Measurements from ENCODE around the gene RIMBP2. TPM values are rescaled to one million over a fixed set of nuclear protein-coding genes. Genes with fewer than 3 reads are reported as not detected.

The RIMBP2 gene
- total RNA-seq, 1 donor from 2014 or later: not detected

DNA sequence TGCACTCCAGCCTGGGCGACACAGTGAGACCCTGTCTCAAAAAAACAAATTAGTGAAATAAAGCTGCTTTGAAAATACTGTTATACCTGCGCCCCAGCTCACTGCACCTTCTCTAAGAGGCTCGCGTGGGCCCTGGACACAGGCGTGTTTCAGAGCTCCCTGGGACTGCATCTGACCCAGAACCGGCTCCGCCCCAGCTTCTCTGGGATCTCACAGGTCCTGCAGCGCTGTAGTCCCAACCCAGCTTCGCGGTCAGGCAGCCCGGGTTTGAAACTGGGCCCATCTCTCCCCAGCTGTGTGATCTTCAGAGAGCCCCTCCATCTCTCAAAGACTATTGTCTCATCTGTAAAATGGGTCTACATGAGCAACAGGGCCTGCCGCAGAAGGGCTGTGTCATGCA is 7.5 kb downstream of the RIMBP2 start:
- H3K9me3 Mint-ChIP-seq: no peaks in the 10 kb centered on the region
- H3K36me3 Mint-ChIP-seq (ENCODE audit: low read depth): no peaks in the 10 kb centered on the region
- H3K4me3 Mint-ChIP-seq: no peak overlapping the region
- H3K27ac Mint-ChIP-seq: no peak overlapping the region
- intact Hi-C loops (cut with micrococcal nuclease): no loop called here
- no peaks in the 10 kb centered on the region for H3K4me1 Mint-ChIP-seq (ENCODE audit: low read depth)
- DNase-seq (ENCODE audit: low spot score): no peak
- H3K27me3 Mint-ChIP-seq (ENCODE audit: insufficient read depth): peaks cover 8% of the 10 kb centered on the region

DNA sequence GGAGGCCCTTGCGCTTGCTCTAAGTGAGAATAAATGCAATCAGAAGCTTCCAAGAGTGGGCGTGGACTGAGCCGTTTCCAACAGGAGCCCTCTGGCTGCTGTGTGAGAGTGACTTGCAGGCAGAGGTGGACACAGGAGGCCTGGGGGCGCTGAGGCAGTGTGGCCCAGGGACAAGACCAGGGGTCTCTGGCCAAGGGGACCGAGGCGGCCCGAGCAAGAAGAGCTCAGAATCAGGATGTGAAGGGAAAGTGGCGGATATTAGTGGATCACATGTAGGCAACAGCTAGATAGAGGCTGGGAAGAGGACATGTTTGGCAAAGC is 8.6 kb downstream of the RIMBP2 start:
- H3K4me3 Mint-ChIP-seq: no peak overlapping the region
- no peak overlapping the region for H3K27ac Mint-ChIP-seq

DNA sequence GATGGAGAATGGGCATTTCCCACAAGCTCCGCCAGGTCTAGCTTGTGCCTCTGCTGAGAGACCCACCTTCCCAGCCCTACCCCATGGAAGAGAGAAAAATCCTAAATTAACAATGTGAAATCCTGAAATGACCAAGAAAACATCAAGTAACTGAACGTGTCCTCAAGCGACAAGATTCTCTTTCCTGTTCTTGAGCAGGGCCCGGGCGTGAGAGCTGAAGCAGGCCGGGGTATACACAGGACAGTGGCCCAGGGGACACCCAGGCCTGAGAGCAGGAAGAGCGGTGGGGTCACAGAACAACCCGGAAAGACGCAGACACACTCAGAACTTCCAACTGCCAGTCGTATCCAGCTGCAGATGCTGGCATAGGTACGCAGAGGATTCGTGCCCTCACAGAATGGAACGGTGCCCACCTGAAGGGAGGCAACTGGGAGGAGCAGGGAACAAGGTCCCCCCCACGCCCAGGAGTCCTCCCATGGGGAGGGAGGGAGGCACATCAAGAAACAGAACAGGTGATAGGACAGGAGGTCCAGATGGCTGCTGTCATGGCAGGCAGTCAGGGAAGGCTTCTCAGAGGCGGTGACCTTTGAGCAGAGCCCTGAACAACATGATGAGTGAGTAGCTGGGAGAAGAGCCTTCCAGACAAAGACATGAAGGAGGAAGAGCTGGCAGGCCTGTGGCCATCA is 9.1 kb downstream of the RIMBP2 start:
- no peaks in the 10 kb centered on the region for H3K9me3 Mint-ChIP-seq
- no peak overlapping the region for H3K4me3 Mint-ChIP-seq
- no peaks in the 10 kb centered on the region for H3K27me3 Mint-ChIP-seq (ENCODE audit: insufficient read depth)
- H3K4me1 Mint-ChIP-seq (ENCODE audit: low read depth): no peaks in the 10 kb centered on the region
- DNase-seq (ENCODE audit: low spot score): no peak
- H3K36me3 Mint-ChIP-seq (ENCODE audit: low read depth): no peaks in the 10 kb centered on the region
- H3K27ac Mint-ChIP-seq: no peak overlapping the region
- intact Hi-C loops (cut with micrococcal nuclease): no loop called here

More for the DNA sequence above, 8.6 kb downstream of the RIMBP2 start:
- no peak for DNase-seq (ENCODE audit: low spot score)
- Mint-ChIP-seq H3K9me3 (no peaks in the 10 kb centered on the region), H3K36me3 (ENCODE audit: low read depth) (no peaks in the 10 kb centered on the region), H3K27me3 (ENCODE audit: insufficient read depth) (peaks cover under 1% of the 10 kb centered on the region), H3K4me1 (ENCODE audit: low read depth) (no peaks in the 10 kb centered on the region)
- intact Hi-C loops (cut with micrococcal nuclease): no loop called here

- H3K36me3 Mint-ChIP-seq (ENCODE audit: low read depth): no peaks in the 10 kb centered on the region
- no peak overlapping the region for H3K4me3 Mint-ChIP-seq
- no peaks in the 10 kb centered on the region for H3K27me3 Mint-ChIP-seq (ENCODE audit: insufficient read depth)
- H3K4me1 Mint-ChIP-seq (ENCODE audit: low read depth): no peaks in the 10 kb centered on the region
- intact Hi-C loops (cut with micrococcal nuclease): no loop called here
- H3K9me3 Mint-ChIP-seq: no peaks in the 10 kb centered on the region
- H3K27ac Mint-ChIP-seq: no peak overlapping the region
- DNase-seq (ENCODE audit: low spot score): no peak
Measured at GRCh38 chr12:130706311-130706710, 9.8 kb downstream of the RIMBP2 start.

- H3K36me3 Mint-ChIP-seq (ENCODE audit: low read depth): no peaks in the 10 kb centered on the region
- DNase-seq (ENCODE audit: low spot score): no peak
- no peak overlapping the region for H3K27ac Mint-ChIP-seq
- H3K4me3 Mint-ChIP-seq: no peak overlapping the region
- no peaks in the 10 kb centered on the region for H3K4me1 Mint-ChIP-seq (ENCODE audit: low read depth)
- H3K9me3 Mint-ChIP-seq: no peaks in the 10 kb centered on the region
- intact Hi-C loops (cut with micrococcal nuclease): no loop called here
- no peaks in the 10 kb centered on the region for H3K27me3 Mint-ChIP-seq (ENCODE audit: insufficient read depth)
Measured at GRCh38 chr12:130705178-130705822, 10.8 kb downstream of the RIMBP2 start.

GRCh38 chr12:130704606-130705005 is 11.5 kb downstream of the RIMBP2 start:
- Mint-ChIP-seq H3K4me1 (ENCODE audit: low read depth) (no peaks in the 10 kb centered on the region), H3K27me3 (ENCODE audit: insufficient read depth) (no peaks in the 10 kb centered on the region), H3K27ac (no peak overlapping the region), H3K4me3 (no peak overlapping the region), H3K36me3 (ENCODE audit: low read depth) (no peaks in the 10 kb centered on the region), H3K9me3 (no peaks in the 10 kb centered on the region)
- no peak for DNase-seq (ENCODE audit: low spot score)
- intact Hi-C loops (cut with micrococcal nuclease): no loop called here

- no peak for DNase-seq (ENCODE audit: low spot score)
- Mint-ChIP-seq H3K4me1 (ENCODE audit: low read depth) (no peaks in the 10 kb centered on the region), H3K9me3 (no peaks in the 10 kb centered on the region), H3K27ac (no peak overlapping the region), H3K4me3 (no peak overlapping the region), H3K36me3 (ENCODE audit: low read depth) (no peaks in the 10 kb centered on the region), H3K27me3 (ENCODE audit: insufficient read depth) (no peaks in the 10 kb centered on the region)
- intact Hi-C loops (cut with micrococcal nuclease): no loop called here
Measured at GRCh38 chr12:130703733-130704375, 12.2 kb downstream of the RIMBP2 start.

DNA sequence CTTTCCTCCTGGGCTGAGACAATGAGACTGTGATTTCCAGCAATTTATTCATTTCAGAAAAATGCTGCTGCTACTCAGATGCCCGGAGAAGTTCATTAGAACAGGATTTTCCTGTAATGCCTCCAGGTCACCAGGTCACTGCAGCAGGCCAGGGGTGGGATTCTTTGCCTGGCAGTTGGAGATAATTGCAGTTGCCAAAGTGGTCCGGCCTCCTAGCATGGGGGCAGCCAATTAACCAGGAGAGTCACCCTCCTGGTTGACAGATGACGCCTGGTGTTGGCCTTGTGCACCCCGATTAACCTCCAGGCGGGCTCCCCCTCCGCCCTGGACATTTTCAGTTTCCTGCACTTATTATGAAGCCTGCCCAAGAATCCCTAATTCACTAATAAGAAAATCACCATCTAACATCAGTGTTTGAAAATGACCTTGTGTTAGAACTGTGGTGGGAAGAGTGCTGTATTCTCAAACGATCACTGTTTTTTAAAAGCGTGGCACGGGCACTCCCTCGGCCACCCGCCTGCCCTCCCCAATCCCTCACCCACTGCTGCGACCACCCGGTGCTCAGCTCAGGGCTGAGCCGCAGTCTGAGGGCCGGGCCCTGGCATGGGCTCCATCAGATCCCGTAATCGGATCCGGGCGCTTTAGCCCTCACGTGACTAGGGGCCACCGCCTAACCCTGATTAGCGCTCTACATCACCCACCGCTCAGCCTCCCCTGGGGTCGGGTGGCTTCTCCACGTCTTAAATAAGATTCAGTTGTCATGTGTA is 12.9 kb downstream of the RIMBP2 start:
- intact Hi-C loops (cut with micrococcal nuclease): no loop called here
- DNase-seq (ENCODE audit: low spot score): no peak
- Mint-ChIP-seq H3K4me3 (no peak overlapping the region), H3K9me3 (no peaks in the 10 kb centered on the region), H3K36me3 (ENCODE audit: low read depth) (no peaks in the 10 kb centered on the region), H3K27ac (no peak overlapping the region), H3K27me3 (ENCODE audit: insufficient read depth) (no peaks in the 10 kb centered on the region), H3K4me1 (ENCODE audit: low read depth) (no peaks in the 10 kb centered on the region)

DNA sequence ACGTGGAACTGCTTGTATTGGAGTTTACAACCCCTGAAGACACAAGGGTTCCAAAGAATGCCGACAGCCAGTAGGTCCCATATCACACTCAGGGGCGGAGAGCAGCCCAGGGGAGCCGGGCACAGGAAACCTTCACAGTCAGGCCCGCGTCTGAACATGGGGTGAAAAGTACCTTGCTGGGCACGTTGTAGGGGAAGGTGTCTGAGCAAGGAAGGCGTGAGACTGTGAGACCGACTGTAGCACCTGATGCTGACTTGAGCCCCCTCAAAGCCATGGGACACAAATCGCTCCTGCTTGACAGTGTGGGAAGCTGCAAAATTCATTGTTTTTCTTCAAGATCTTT is 14.7 kb downstream of the RIMBP2 start:
- Mint-ChIP-seq H3K4me1 (ENCODE audit: low read depth) (no peaks in the 10 kb centered on the region), H3K36me3 (ENCODE audit: low read depth) (no peaks in the 10 kb centered on the region), H3K4me3 (no peak overlapping the region), H3K27me3 (ENCODE audit: insufficient read depth) (no peaks in the 10 kb centered on the region), H3K9me3 (no peaks in the 10 kb centered on the region), H3K27ac (no peak overlapping the region)
- intact Hi-C loops (cut with micrococcal nuclease): no loop called here
- no peak for DNase-seq (ENCODE audit: low spot score)

GRCh38 chr12:130700492-130701401 is 15.4 kb downstream of the RIMBP2 start:
- H3K27ac Mint-ChIP-seq: no peak overlapping the region
- no peaks in the 10 kb centered on the region for H3K27me3 Mint-ChIP-seq (ENCODE audit: insufficient read depth)
- no peak for DNase-seq (ENCODE audit: low spot score)
- H3K4me3 Mint-ChIP-seq: no peak overlapping the region
- intact Hi-C loops (cut with micrococcal nuclease): no loop called here
- H3K9me3 Mint-ChIP-seq: no peaks in the 10 kb centered on the region
- H3K4me1 Mint-ChIP-seq (ENCODE audit: low read depth): no peaks in the 10 kb centered on the region
- H3K36me3 Mint-ChIP-seq (ENCODE audit: low read depth): no peaks in the 10 kb centered on the region

DNA sequence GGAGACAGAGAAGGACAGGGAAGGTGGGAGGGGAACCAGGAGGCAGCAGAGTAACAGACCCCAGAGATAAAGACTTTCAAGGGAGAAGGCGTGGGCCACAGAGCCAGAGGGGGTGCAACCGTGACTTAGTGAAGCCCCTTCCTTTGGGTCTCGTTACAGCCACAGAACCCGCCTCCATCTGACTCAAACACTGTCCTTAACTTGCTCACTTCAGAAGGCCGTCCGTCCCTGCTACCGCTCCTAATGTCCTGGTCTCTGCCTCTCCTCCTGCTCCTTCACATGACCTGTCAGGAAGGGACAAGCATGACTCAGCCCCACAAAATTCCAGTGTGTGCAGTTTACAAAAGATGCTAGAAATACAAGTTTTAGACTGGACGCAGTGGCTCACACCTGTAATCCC is 18.0 kb downstream of the RIMBP2 start:
- Mint-ChIP-seq H3K27ac (no peak overlapping the region), H3K4me3 (no peak overlapping the region), H3K9me3 (no peaks in the 10 kb centered on the region), H3K4me1 (ENCODE audit: low read depth) (no peaks in the 10 kb centered on the region), H3K36me3 (ENCODE audit: low read depth) (no peaks in the 10 kb centered on the region), H3K27me3 (ENCODE audit: insufficient read depth) (no peaks in the 10 kb centered on the region)
- intact Hi-C loops (cut with micrococcal nuclease): no loop called here
- no peak for DNase-seq (ENCODE audit: low spot score)

DNA sequence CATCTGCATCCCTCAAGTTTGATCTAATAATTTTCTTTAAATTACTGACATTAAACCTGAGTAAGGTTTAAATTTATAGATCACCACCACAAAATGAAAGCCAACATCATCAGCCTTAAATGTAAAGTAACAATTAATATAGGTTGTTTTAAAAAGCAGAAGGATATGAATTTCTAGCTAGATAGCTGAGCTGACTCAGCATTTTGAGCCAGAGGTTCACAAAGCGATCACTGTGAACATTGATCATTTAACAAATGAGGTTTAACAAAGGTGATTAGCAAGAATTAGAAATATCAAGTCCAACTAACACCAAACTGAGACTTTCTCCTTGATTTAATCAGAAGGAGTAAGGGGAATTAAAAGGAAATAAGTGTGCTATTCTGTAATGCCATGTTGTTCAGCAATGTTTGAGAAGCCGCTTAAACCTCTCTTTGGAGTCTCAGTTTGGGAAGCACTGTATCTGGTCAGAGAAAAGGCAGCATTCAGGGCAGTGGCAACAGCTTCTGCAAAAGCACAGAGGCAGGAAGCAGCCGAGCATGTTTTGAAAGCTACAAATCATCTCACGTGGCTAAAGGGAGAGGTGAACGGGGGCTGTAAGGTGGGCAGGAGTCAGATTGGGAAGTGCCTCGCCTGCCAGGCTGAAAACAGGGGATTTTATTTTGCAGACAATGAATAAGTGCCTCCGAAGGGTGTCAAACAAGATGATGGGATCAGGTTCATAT is 19.6 kb downstream of the RIMBP2 start:
- H3K36me3 Mint-ChIP-seq (ENCODE audit: low read depth): no peaks in the 10 kb centered on the region
- H3K4me3 Mint-ChIP-seq: no peak overlapping the region
- intact Hi-C loops (cut with micrococcal nuclease): no loop called here
- DNase-seq (ENCODE audit: low spot score): no peak
- no peak overlapping the region for H3K27ac Mint-ChIP-seq
- H3K27me3 Mint-ChIP-seq (ENCODE audit: insufficient read depth): no peaks in the 10 kb centered on the region
- H3K9me3 Mint-ChIP-seq: no peaks in the 10 kb centered on the region
- H3K4me1 Mint-ChIP-seq (ENCODE audit: low read depth): no peaks in the 10 kb centered on the region

Data from activated T-helper 1 cell treated with anti-CD3 and anti-CD28 coated beads, Interleukin-12 subunit alpha, Interleukin-12 subunit beta, Interleukin-2, Interleukin-4 antibody, amounts not matched to agents 30 ng/mL and 10 ng/mL and 1 ng/mL, durations not matched to agents 14 hours and 24 hours and 36 hours (primary cell).